ENCODE data around the gene PCDH9. TPM values are rescaled to one million over a fixed set of nuclear protein-coding genes. Genes with fewer than 3 reads are reported as not detected.

PCDH9 gene
- total and polyA plus RNA-seq, 2 of the 4 experiments (the other 2 are of a cell fraction): 2.2 to 10.2 TPM

DNA sequence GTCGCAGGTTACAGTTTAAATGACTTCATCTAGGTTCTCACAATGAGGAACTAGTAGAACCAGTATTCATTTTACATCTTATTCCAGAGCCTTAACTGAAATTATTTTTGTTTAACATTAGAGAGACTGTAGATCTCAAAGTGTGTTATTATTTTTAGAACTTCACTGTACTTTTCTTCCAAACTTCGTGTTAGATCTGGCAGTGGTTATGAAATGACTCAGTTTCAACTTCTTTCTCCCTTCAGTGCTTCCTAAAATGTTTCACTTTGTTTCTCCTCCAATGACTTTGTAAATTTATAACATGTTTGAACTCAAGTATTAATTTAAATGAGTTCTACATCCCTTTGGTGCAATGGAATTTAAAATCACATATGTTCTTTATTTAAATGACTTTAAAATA lies 139.3 kb downstream of the PCDH9 start:
- Histone ChIP-seq H3K36me3 (ENCODE audit: control insufficient read depth, insufficient read depth, low read length) (no peaks in the 10 kb centered on the region), H3K23ac (ENCODE audit: low read depth, low read length) (no peak overlapping the region), H4K8ac (ENCODE audit: low read depth in 2 of 2, low read length in 2 of 2) (no peak overlapping the region), H2AFZ (replicated peaks; ENCODE audit: low read length, poor library complexity) (no peak overlapping the region), H2AK5ac (ENCODE audit: low read depth, low read length) (no peak overlapping the region), H4K91ac (ENCODE audit: insufficient read depth, low read depth, low read length) (no peak overlapping the region), H3K18ac (ENCODE audit: low read depth, low read length) (no peak overlapping the region), H2BK15ac (ENCODE audit: low read depth, low read length) (no peak overlapping the region), H2AK9ac (replicated peaks; ENCODE audit: low read depth, low read length, poor library complexity) (no peak overlapping the region), H4K20me1 (ENCODE audit: insufficient read depth, low read length) (no peaks in the 10 kb centered on the region), H3K4me1 (ENCODE audit: control insufficient read depth, insufficient read depth, low read length) (no peaks in the 10 kb centered on the region), H3K56ac (ENCODE audit: extremely low read depth, insufficient read depth, low read length) (no peak overlapping the region), H3K14ac (replicated peaks; ENCODE audit: low read depth, low read length) (no peak overlapping the region), H3K27ac (ENCODE audit: insufficient read depth, low read length) (no peak overlapping the region), H3K9ac (ENCODE audit: low read depth, low read length) (no peak overlapping the region), H2BK5ac (ENCODE audit: low read depth, low read length, poor library complexity, severe bottlenecking) (no peak overlapping the region), H3K4me3 (ENCODE audit: insufficient read depth, low read depth, low read length) (no peak overlapping the region), H3K9me3 (ENCODE audit: control insufficient read depth, insufficient read depth, low read length) (no peaks in the 10 kb centered on the region), H2BK20ac (ENCODE audit: low read depth, low read length) (no peak overlapping the region), H3K4ac (ENCODE audit: low read depth, low read length) (no peak overlapping the region), H3K27me3 (ENCODE audit: control insufficient read depth, insufficient read depth, low read length) (no peaks in the 10 kb centered on the region), H4K5ac (ENCODE audit: low read depth, low read length) (no peak overlapping the region), H3K79me1 (ENCODE audit: low read depth in 1 of 2, low read length in 2 of 2) (no peaks in the 10 kb centered on the region), H3K4me2 (ENCODE audit: low read depth, low read length) (no peak overlapping the region), H3K9me1 (ENCODE audit: insufficient read depth, low read length) (no peaks in the 10 kb centered on the region), H2BK120ac (ENCODE audit: low read depth, low read length) (no peak overlapping the region)
- no CpG with 5 or more reads among the region's 2 CpGs for WGBS, 2 experiments (ENCODE audit: extremely low coverage in 2 of 2, insufficient read length in 1 of 2)
- ATAC-seq (ENCODE audit: low read depth) (no peak), DNase-seq (peak; percentile 37)
- no TSS peak for BruUV-seq (replicated peaks)
- TF ChIP-seq NFE2L2 (IDR thresholded peaks at IDR 0.05; ENCODE audit: low read depth, low read length): no peak
- no peak for TF ChIP-seq FOS (IDR thresholded peaks at IDR 0.05; ENCODE audit: low read depth, low read length)
- TF ChIP-seq SMC3 (IDR thresholded peaks at IDR 0.05; ENCODE audit: low read depth, low read length): no peak
- TF ChIP-seq, protein P1, sequence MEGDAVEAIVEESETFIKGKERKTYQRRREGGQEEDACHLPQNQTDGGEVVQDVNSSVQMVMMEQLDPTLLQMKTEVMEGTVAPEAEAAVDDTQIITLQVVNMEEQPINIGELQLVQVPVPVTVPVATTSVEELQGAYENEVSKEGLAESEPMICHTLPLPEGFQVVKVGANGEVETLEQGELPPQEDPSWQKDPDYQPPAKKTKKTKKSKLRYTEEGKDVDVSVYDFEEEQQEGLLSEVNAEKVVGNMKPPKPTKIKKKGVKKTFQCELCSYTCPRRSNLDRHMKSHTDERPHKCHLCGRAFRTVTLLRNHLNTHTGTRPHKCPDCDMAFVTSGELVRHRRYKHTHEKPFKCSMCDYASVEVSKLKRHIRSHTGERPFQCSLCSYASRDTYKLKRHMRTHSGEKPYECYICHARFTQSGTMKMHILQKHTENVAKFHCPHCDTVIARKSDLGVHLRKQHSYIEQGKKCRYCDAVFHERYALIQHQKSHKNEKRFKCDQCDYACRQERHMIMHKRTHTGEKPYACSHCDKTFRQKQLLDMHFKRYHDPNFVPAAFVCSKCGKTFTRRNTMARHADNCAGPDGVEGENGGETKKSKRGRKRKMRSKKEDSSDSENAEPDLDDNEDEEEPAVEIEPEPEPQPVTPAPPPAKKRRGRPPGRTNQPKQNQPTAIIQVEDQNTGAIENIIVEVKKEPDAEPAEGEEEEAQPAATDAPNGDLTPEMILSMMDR (conservative IDR thresholded peaks at IDR 0.05; ENCODE audit: low read depth, low read length): no peak
- TF ChIP-seq, protein P2, sequence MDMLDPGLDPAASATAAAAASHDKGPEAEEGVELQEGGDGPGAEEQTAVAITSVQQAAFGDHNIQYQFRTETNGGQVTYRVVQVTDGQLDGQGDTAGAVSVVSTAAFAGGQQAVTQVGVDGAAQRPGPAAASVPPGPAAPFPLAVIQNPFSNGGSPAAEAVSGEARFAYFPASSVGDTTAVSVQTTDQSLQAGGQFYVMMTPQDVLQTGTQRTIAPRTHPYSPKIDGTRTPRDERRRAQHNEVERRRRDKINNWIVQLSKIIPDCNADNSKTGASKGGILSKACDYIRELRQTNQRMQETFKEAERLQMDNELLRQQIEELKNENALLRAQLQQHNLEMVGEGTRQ (IDR thresholded peaks at IDR 0.05; ENCODE audit: low read depth, low read length): no peak
- no peak for TF ChIP-seq MXI1 (IDR thresholded peaks at IDR 0.05; ENCODE audit: borderline replicate concordance, low read depth, low read length)
- no peak for TF ChIP-seq MAZ (IDR thresholded peaks at IDR 0.05; ENCODE audit: borderline replicate concordance, low read depth, low read length)
- no peak for TF ChIP-seq BHLHE40 (IDR thresholded peaks at IDR 0.05; ENCODE audit: low read depth, low read length)
- TF ChIP-seq RAD21 (IDR thresholded peaks at IDR 0.05; ENCODE audit: low read length): no peak
- no peak for TF ChIP-seq CHD1 (IDR thresholded peaks at IDR 0.05; ENCODE audit: low read depth, low read length)
- no peak for TF ChIP-seq RFX5 (IDR thresholded peaks at IDR 0.05; ENCODE audit: low read depth, low read length)
- TF ChIP-seq RCOR1 (IDR thresholded peaks at IDR 0.05; ENCODE audit: insufficient replicate concordance, low read length): no peak
- TF ChIP-seq, protein P3, sequence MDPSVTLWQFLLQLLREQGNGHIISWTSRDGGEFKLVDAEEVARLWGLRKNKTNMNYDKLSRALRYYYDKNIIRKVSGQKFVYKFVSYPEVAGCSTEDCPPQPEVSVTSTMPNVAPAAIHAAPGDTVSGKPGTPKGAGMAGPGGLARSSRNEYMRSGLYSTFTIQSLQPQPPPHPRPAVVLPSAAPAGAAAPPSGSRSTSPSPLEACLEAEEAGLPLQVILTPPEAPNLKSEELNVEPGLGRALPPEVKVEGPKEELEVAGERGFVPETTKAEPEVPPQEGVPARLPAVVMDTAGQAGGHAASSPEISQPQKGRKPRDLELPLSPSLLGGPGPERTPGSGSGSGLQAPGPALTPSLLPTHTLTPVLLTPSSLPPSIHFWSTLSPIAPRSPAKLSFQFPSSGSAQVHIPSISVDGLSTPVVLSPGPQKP (IDR thresholded peaks at IDR 0.05; ENCODE audit: borderline replicate concordance, low read depth, low read length): no peak
- no peak for TF ChIP-seq POLR2A (IDR thresholded peaks at IDR 0.05; ENCODE audit: low read depth, low read length)
- no peak for TF ChIP-seq CEBPB (IDR thresholded peaks at IDR 0.05; ENCODE audit: low read depth, low read length)
- intact Hi-C loops (cut with micrococcal nuclease): no loop called here
- dilution Hi-C loops (cut with HindIII; ENCODE audit: low sequenced_read_pairs, unreplicated experiment): no loop called here
- ChIA-PET CTCF (no interaction called here), POLR2A (ENCODE audit: unreplicated experiment) (interaction anchor here (0.7 kb wide), 1 partner anchor 98 kb away, joined by 3 read pairs; no protein-coding TSS in a partner anchor)
- in situ Hi-C loops (cut with MboI; ENCODE audit: low sequenced_read_pairs): no loop called here

Data from IMR-90 (cell line).